Rectal smooth muscle tissue (tissue), 1 donor: ENCODE data around the gene CCDC192.

Source experiments
- H3K27ac ChIP-seq: one replicate; pipeline ENCODE4 v1.7.0; 2013; ENCODE audit warnings: low read depth, low read length, inconsistent platforms
- H3K27me3 ChIP-seq: one replicate; pipeline ENCODE4 v1.7.0; 2013; ENCODE audit warnings: low read length; ENCODE audit not compliant: control insufficient read depth, insufficient read depth
- H3K36me3 ChIP-seq: one replicate; pipeline ENCODE4 v1.7.0; 2013; ENCODE audit warnings: low read length; ENCODE audit not compliant: control insufficient read depth, insufficient read depth
- H3K4me1 ChIP-seq: one replicate; pipeline ENCODE4 v1.7.0; 2013; ENCODE audit warnings: low read length; ENCODE audit not compliant: control insufficient read depth, insufficient read depth
- H3K4me3 ChIP-seq: one replicate; pipeline ENCODE4 v1.7.0; 2013; ENCODE audit warnings: low read length
- H3K9ac ChIP-seq: one replicate; pipeline ENCODE4 v1.7.0; 2013; ENCODE audit warnings: low read length

The CCDC192 gene

DNA sequence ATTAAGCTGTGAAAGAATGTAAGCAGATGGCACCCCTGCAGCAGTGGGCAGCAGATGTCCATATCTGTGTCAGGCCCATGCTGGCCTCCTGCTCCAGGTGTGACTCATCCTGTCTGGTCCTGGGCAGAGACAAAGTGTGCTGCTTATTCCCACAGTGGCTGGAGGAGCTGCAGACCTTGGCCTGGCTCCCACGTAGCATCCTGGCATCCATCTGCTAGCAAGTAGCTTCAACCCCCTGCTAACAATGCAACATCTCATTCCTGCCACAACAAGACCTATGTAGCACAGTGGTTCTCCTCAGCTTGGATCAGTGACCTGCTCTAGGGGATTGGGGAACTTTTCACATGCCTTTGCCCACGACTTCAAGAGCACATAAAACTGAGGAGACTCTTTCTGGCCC is 254.0 kb downstream of the CCDC192 start:
- Histone ChIP-seq H3K4me1 (peaks cover 16% of the 10 kb centered on the region), H3K27ac (no peak overlapping the region), H3K4me3 (no peak overlapping the region), H3K36me3 (no peaks in the 10 kb centered on the region), H3K27me3 (no peaks in the 10 kb centered on the region), H3K9ac (no peak overlapping the region)

DNA sequence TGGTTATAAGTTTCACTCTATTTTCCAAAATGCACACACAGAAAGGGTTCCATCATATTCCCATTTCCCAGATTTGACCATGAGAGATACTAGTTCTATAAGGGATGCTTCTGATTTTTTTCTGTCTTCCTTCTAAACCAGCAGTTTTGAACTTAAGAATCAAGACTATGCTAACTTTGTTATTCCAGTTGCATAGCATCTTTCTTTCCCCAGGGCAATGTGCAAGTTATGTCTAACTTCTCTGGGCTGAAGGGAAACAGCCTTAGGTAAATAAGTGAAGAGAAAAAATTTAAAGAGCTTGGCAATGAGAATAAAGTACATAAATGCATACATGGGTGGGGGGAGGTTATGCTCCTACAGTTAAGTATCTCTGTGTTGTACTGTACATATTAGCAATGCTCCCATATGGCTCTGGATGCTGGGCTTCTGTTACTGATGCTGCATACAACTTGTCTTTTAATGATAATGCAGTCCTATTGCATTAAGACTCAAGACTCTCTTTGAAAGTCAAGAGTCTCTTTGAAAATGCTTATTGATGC is 254.6 kb downstream of the CCDC192 start:
- H3K9ac ChIP-seq, result no peak overlapping the region
- no peaks in the 10 kb centered on the region for H3K27me3 ChIP-seq
- H3K27ac ChIP-seq, result no peak overlapping the region
- no peak overlapping the region for H3K4me3 ChIP-seq
- H3K4me1 ChIP-seq, result peaks cover 16% of the 10 kb centered on the region
- no peaks in the 10 kb centered on the region for H3K36me3 ChIP-seq

DNA sequence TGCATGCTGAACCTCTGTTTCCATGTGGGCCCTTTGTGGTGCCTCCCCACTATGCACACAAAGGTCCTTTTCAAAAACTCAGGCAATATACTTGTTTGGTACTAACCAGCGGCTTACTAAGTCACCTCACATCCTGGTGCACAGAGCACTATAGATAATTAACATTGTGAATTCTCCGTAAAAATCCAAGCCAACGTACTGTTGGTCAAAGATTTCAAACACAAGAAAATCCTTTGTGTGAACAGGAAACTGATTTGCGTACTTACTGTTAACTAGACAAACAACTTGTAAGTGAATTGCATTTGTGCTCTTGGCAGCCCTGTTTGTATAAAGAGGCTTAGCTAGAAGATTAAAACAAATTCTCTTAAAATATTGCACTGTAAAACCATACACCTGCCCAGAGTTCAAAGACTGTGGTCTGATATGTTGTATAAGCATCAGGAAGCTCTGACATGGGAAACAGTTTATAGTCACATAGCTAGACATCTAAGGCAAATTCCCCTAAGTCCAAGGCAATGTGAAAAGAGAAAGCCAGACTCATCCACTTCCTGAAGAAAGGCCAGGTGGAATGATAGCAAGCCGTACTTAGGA is 255.3 kb downstream of the CCDC192 start:
- Histone ChIP-seq H3K36me3 (no peaks in the 10 kb centered on the region), H3K4me1 (peaks cover 16% of the 10 kb centered on the region), H3K27me3 (no peaks in the 10 kb centered on the region), H3K9ac (no peak overlapping the region), H3K4me3 (no peak overlapping the region), H3K27ac (peak overlapping the region; percentile 30)

DNA sequence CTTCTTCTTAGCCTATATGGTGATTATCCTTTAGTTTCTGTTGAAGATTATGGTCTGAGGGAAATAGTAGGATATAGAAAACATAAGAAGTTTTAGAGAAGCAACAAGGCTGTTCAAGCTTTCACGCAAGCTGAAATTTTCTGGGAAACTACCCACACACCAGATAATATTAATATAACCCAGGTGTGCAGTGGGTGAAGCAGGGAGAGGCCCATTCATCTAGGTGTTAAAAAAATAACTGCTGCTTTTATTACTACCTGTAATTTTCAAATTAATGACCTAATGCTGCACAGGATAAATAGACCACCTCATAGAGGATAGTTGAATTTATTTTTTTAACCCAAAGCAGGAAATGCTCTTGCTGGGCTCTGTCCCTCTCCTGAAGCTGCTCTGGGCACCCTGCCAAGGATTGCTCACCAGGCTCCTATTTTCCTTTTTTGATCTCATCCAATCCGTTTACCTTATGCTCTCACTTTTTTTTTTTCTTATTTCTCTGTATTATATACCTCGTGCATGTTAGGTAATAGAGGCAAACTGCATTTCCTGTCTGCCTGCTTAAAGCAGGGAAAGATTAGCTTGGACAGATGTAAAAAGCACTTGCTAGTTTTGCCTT is 256.1 kb downstream of the CCDC192 start:
- H3K27ac ChIP-seq, result no peak overlapping the region
- H3K4me1 ChIP-seq, result peaks cover 16% of the 10 kb centered on the region
- H3K9ac ChIP-seq, result no peak overlapping the region
- H3K27me3 ChIP-seq, result no peaks in the 10 kb centered on the region
- H3K4me3 ChIP-seq, result no peak overlapping the region
- no peaks in the 10 kb centered on the region for H3K36me3 ChIP-seq

DNA sequence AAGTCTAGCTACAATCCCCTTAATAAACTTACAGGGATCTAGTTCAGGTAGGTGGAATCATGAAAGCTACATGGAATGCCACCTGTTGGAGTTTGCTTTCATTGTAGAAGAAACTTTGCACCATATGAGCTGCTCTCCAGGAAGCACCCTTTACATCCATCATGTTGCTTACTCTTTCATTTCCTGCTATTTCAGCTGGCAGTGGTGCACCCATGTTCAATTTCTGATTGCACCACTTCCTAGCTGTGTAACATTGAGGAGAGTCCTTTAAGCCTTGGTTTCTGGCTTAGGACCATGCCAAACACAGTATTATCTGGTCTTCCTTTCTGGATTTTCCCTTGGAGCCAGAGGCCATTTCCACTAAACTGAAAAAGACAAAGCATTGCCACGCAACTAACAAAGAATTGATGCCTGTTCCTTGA is 257.1 kb downstream of the CCDC192 start:
- Histone ChIP-seq H3K9ac (no peak overlapping the region), H3K4me3 (no peak overlapping the region), H3K4me1 (peaks cover 16% of the 10 kb centered on the region), H3K27me3 (no peaks in the 10 kb centered on the region), H3K27ac (peak overlapping the region; percentile 21), H3K36me3 (no peaks in the 10 kb centered on the region)

DNA sequence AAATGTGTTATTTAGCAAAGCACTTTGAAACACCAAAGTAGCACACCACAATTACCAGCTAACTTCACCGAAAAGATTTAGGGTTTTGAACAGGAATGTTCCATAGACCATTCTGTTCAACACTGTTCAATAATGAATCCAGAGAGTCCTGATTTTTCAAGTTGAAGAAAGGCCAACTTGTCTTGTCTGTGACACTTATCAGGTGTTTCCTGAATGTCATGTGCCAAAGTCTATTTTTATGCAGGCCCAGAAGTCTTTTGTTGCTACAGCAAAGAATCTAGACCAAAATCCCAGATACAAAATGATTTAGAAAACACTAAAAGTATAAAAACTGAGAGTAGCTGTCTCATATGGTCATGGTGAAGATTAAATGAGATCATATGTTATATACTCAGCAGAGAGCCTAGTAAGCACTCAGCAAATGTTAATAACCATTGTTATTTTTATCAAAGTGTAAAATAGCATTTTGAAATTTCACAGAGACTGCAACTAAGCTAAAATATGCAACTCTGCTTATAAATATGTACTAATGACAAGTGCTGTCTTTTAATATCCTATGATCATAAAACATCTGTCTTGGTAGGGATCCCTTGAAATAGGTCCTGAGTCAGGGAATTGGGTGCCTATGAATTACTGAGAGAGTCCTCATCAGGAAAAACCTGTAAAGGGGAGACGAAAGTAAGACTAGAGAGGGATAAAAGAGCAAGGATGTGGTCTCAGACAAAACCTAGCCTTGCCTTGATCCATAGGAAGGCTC is 258.0 kb downstream of the CCDC192 start:
- Histone ChIP-seq H3K27ac (peak overlapping the region; percentile 15), H3K27me3 (no peaks in the 10 kb centered on the region), H3K4me3 (no peak overlapping the region), H3K9ac (no peak overlapping the region), H3K36me3 (no peaks in the 10 kb centered on the region), H3K4me1 (peaks cover 16% of the 10 kb centered on the region)

DNA sequence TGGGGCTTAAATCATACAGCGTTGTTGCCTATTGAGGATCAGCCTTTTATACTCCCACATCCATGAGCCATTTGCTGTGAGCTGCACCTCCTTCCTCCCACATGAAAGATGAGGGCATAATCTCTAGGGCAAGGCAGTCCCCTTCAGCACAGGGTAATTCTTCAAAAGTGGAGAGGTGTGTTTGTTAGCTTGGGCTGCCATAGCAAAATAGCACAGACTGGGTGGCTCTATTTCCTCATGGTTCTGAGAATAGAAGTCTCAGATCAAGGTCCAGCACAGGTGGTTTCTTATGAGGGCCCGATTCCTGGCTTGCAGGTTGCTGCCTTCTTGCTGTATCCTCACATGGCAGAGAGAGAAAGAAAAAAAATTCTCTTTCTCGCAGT is 258.6 kb downstream of the CCDC192 start:
- Histone ChIP-seq H3K27ac (peak overlapping the region; percentile 15), H3K27me3 (no peaks in the 10 kb centered on the region), H3K4me1 (peaks cover 16% of the 10 kb centered on the region), H3K4me3 (no peak overlapping the region), H3K36me3 (no peaks in the 10 kb centered on the region), H3K9ac (no peak overlapping the region)

DNA sequence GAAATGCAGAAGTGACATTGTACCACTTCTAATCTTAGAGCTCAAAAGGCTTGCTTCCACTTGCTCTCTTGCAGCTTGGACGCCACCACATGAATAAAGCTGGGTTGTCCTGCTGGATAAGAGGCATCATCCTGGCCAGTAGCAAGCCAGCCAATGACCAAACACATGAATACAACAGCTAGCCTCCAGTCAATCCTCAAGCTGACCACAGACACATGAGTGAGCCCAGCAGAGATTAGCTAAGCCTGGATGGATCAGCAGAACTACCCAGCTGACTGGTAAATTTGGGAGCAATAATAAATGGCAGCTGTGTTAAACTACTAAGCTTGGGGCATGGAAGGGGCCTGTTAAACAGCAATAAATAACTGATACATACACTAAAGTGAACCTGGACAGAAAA is 259.3 kb downstream of the CCDC192 start:
- Histone ChIP-seq H3K36me3 (no peaks in the 10 kb centered on the region), H3K27ac (no peak overlapping the region), H3K4me1 (peaks cover 12% of the 10 kb centered on the region), H3K9ac (no peak overlapping the region), H3K4me3 (no peak overlapping the region), H3K27me3 (no peaks in the 10 kb centered on the region)

DNA sequence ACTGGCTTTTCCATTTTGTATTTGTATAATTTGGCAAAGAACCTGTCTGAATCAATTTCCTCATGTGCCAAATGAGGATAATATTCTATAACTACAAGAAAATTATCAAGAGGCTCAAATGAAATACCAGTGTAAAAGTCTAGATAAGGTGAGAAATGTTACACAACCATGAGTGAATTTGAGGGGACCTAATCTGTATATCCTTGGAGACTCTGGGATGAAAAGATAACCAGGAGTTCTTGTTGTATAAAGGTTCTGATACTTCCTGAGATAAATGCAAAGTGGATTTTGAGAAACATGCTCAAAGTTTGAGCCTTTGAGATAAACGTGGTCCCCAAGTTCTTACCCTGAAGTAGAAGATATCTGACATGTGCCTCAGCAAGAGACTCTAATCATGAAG is 260.0 kb downstream of the CCDC192 start:
- Histone ChIP-seq H3K4me1 (peaks cover 11% of the 10 kb centered on the region), H3K27me3 (no peaks in the 10 kb centered on the region), H3K9ac (no peak overlapping the region), H3K36me3 (no peaks in the 10 kb centered on the region), H3K27ac (no peak overlapping the region), H3K4me3 (no peak overlapping the region)

DNA sequence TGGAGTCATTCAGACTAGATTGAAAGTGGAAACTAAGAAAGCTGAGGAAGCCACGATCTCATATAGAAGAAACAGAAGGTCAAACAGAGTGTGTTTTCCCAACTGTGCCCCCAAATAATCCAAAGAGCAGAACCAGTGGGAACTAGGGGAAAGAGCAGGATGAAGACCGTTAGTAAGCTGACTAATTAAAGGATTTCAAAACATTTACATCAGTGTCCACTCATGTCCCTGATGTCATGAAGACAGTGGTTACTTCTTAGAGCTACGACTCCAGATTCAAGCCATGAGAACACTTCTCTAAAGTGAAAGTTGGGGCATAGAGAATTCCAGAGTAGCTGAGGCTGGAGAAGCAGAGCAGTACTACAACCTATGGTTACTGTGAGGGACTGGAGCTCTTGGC is 260.7 kb downstream of the CCDC192 start:
- Histone ChIP-seq H3K36me3 (no peaks in the 10 kb centered on the region), H3K4me3 (no peak overlapping the region), H3K27ac (no peak overlapping the region), H3K27me3 (no peaks in the 10 kb centered on the region), H3K9ac (no peak overlapping the region), H3K4me1 (peaks cover 11% of the 10 kb centered on the region)

DNA sequence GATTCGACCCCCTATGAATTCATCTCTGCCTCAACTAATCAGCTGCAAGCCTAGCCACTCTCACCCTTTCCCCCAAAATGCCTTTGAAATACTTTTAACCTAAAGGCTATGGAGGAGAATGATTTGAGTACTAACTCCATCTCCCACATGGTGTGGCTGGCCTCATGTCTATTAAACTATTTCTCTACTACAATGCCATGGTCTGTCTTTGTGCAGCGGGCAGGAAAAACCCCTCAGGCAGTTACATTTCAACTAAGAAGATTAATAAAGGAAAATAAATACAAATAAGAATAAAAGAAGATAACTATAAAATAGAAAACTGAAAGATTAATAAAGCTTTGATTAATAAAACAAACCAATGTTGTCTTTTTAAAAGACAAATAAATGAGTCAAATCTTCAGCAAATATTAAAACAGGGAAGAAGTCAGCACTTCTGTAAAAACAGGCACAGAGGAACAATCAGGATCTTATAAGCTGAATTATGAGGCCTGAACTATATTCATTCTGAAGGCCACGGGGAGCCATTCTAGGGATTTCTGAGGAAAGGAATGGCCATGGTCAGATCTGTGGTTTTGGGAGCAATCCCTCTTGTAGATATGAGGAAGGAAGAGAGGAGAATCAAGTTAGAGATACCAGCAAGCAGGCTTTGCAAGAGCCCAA is 264.3 kb downstream of the CCDC192 start:
- Histone ChIP-seq H3K4me3 (no peak overlapping the region), H3K27ac (no peak overlapping the region), H3K27me3 (no peaks in the 10 kb centered on the region), H3K36me3 (no peaks in the 10 kb centered on the region), H3K4me1 (no peaks in the 10 kb centered on the region), H3K9ac (no peak overlapping the region)

DNA sequence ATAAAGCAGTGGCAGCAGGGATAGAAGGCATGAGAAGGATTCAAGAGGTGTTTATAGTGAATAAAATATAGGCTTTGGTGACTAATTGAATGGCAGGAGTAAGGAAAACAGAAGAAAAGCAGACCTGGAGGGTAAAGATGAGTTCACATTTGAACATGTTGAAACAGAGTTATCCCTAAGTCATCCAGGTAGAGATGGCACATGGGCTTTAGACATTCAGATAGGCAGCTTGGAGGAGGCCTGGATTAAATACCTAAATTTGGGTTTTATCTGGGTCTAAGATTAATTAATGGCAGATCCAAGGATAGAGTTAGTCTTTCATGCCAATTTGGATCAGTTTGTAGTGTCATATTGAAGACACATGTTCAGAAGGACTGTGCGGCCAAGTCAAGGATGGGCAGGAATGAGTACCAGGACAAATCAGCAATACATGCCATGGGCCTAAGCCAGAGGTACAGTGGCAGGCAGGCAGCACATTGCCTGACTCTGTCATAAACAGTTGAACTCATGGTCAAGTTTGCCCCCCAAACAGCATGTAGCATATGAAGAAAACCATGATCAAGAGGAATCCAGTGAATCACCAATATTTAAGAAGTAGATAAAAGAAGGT is 264.9 kb downstream of the CCDC192 start:
- H3K27me3 ChIP-seq, result no peaks in the 10 kb centered on the region
- no peak overlapping the region for H3K9ac ChIP-seq
- no peak overlapping the region for H3K4me3 ChIP-seq
- no peaks in the 10 kb centered on the region for H3K36me3 ChIP-seq
- no peak overlapping the region for H3K27ac ChIP-seq
- no peaks in the 10 kb centered on the region for H3K4me1 ChIP-seq
